GM12878 (cell line): ENCODE data around the gene FCRLB. TPM values are rescaled to one million over a fixed set of nuclear protein-coding genes. Genes with fewer than 3 reads are reported as not detected.

Source experiments
- CHD1 ChIP-seq: IDR thresholded peaks from 2 replicates; pipeline ENCODE4 v1.6.1; 2012; ENCODE audit warnings: low read depth, low read length, improper control_type of control experiment
- EGR1 ChIP-seq, 2 experiments: IDR thresholded peaks; 1 replicate in 1 of 2; 2 replicates in 1 of 2; pipeline ENCODE4 v1.6.1; 2011 to 2012; ENCODE audit warnings: low read depth in 2 of 2, low read length in 2 of 2, borderline replicate concordance in 1 of 2, mild to moderate bottlenecking in 1 of 2, moderate library complexity in 1 of 2
- GATAD2B ChIP-seq: fragments of 450-650 bp; conservative IDR thresholded peaks from 2 replicates; pipeline ENCODE4 v1.6.1; 2017; ENCODE audit warnings: low read depth, mild to moderate bottlenecking, moderate library complexity
- IKZF1 ChIP-seq: fragments of 450-650 bp; conservative IDR thresholded peaks from 2 replicates; pipeline ENCODE4 v1.6.1; 2017; ENCODE audit warnings: antibody characterized with exemption, mild to moderate bottlenecking
- NR2F1 ChIP-seq: fragments of 450-650 bp; conservative IDR thresholded peaks from 2 replicates; pipeline ENCODE4 v1.6.1; 2017; ENCODE audit warnings: mild to moderate bottlenecking
- PAX5 ChIP-seq: IDR thresholded peaks from 2 replicates; pipeline ENCODE4 v1.6.1; 2011; ENCODE audit warnings: low read depth, low read length, borderline replicate concordance
- PML ChIP-seq: IDR thresholded peaks from 2 replicates; pipeline ENCODE4 v1.6.1; 2012; ENCODE audit warnings: low read length, inconsistent platforms
- SMARCA5 ChIP-seq: fragments of 450-650 bp; IDR thresholded peaks from 2 replicates; pipeline ENCODE4 v1.6.1; 2017; ENCODE audit warnings: mild to moderate bottlenecking
- polyA plus RNA-seq, 11 experiments: library from polyadenylated mRNA; depleted of rRNA in 4 of 11; unstranded in 6 of 11; stranded (reverse) in 5 of 11; fragments of >200 nt; fragmentation: Nextera tagmentation in 4 of 11; fragmentation: Illumina TruSeq in 1 of 11; extraction: Ambion mirVana in 4 of 11; extraction: Trizol in 1 of 11; gene quantifications; 1 replicate in 1 of 11; 2 replicates in 10 of 11; pipeline versions ENCODE4 v1.2.1 to v1.2.3, GENCODE V29; 2011 to 2016; ENCODE audit warnings: inconsistent platforms in 2 of 11, missing spikeins in 2 of 11, low read depth in 1 of 11
- total RNA-seq, 4 experiments: library from RNA; depleted of rRNA in 3 of 4; stranded (reverse); fragments of >200 nt in 3 of 4; fragmentation: Illumina TruSeq in 1 of 4; extraction: Trizol in 1 of 4; gene quantifications; 2 replicates each; pipeline versions ENCODE4 v1.2.1 to v1.2.3, GENCODE V29; 2013 to 2021
- TF ChIP-seq, protein P1 (sequence below): IDR thresholded peaks from 2 replicates; pipeline ENCODE4 v1.6.1; 2012; ENCODE audit warnings: mild to moderate bottlenecking, low read depth, low read length
- TF ChIP-seq, protein P2 (sequence below): IDR thresholded peaks from 2 replicates; pipeline ENCODE4 v1.6.1; 2011; ENCODE audit warnings: borderline replicate concordance, low read depth, mild to moderate bottlenecking, moderate library complexity, low read length; ENCODE audit not compliant: insufficient read depth, poor library complexity, severe bottlenecking
- TF ChIP-seq, protein P3 (sequence below): IDR thresholded peaks from 2 replicates; pipeline ENCODE4 v1.6.1; 2011; ENCODE audit warnings: low read depth, mild to moderate bottlenecking, low read length, moderate library complexity, borderline replicate concordance; ENCODE audit errors: extremely low read depth
- TF ChIP-seq, protein P4 (sequence below): fragments of 450-650 bp; IDR thresholded peaks from 2 replicates; pipeline ENCODE4 v1.6.1; 2017; ENCODE audit warnings: mild to moderate bottlenecking, low read depth, inconsistent platforms; ENCODE audit not compliant: poor library complexity, severe bottlenecking
- TF ChIP-seq, protein P5 (sequence below): fragments of 450-650 bp; IDR thresholded peaks from 2 replicates; pipeline ENCODE4 v1.6.1; 2017; ENCODE audit warnings: mild to moderate bottlenecking, moderate library complexity
- TF ChIP-seq, protein P6 (sequence below): IDR thresholded peaks from 2 replicates; pipeline ENCODE4 v1.6.1; 2012; ENCODE audit warnings: low read depth, low read length, improper control_type of control experiment

Gene FCRLB
- total and polyA plus RNA-seq, 10 of the 15 experiments (the other 5 are each of a cell fraction or from before 2014, with no cell fraction given): 0.55 to 11.7 (median 5.6) TPM

DNA sequence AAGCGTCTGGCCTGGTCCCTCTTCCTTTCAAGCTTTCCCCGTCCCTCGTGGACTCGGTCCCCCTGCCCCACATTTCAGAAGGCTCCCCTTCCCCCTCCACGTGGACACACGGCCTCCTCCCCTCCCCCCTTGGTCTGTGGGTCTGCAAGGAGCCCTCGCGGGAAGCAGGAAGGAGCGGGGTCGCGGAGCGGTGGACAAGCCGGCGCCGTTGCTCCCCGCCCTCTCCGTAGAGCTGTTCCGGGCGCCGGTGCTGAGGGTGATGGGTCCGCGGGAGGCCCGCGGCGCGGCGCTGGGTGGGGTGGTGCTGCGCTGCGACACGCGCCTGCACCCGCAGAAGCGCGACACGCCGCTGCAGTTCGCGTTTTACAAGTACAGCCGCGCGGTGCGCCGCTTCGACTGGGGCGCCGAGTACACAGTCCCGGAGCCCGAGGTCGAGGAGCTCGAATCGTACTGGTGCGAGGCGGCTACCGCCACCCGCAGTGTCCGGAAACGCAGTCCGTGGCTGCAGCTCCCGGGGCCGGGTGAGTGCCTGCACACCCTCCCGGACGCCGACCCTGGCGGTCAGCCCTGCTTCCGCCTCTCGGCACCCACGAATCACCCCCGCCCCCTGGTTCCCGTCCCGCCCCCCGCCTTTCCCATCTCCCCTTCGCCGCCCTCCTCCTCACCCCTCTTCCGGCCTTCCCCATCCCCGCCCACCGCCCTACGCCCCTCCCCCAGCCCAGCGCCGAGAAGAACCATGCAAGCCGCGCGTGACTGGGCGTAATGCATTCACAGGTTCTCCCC, 5.3 kb downstream of the FCRLB start (continued):
- TF ChIP-seq, protein P1, sequence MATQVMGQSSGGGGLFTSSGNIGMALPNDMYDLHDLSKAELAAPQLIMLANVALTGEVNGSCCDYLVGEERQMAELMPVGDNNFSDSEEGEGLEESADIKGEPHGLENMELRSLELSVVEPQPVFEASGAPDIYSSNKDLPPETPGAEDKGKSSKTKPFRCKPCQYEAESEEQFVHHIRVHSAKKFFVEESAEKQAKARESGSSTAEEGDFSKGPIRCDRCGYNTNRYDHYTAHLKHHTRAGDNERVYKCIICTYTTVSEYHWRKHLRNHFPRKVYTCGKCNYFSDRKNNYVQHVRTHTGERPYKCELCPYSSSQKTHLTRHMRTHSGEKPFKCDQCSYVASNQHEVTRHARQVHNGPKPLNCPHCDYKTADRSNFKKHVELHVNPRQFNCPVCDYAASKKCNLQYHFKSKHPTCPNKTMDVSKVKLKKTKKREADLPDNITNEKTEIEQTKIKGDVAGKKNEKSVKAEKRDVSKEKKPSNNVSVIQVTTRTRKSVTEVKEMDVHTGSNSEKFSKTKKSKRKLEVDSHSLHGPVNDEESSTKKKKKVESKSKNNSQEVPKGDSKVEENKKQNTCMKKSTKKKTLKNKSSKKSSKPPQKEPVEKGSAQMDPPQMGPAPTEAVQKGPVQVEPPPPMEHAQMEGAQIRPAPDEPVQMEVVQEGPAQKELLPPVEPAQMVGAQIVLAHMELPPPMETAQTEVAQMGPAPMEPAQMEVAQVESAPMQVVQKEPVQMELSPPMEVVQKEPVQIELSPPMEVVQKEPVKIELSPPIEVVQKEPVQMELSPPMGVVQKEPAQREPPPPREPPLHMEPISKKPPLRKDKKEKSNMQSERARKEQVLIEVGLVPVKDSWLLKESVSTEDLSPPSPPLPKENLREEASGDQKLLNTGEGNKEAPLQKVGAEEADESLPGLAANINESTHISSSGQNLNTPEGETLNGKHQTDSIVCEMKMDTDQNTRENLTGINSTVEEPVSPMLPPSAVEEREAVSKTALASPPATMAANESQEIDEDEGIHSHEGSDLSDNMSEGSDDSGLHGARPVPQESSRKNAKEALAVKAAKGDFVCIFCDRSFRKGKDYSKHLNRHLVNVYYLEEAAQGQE: peak; percentile 45; the same call in 1 of the 2 replicates
- TF ChIP-seq IKZF1 (0 out of 2 replicates have a peak, but pooled peaks have one; percentile 55), SMARCA5 (peak; percentile 50; the same call in 1 of the 2 replicates), GATAD2B (peak; percentile 79), CHD1 (no peak), PML (peak; percentile 79; the same call in 1 of the 2 replicates), NR2F1 (peak; percentile 76), PAX5 (0 out of 2 replicates have a peak, but pooled peaks have one; percentile 6), EGR1 (IDR thresholded peaks at IDR 0.05; ENCODE audit: borderline replicate concordance in 1 of 2, low read depth in 2 of 2, low read length in 2 of 2) (peak in 1 of 2 experiments; percentile 50; a peak in 1 of 3 replicates)
- TF ChIP-seq, protein P2, sequence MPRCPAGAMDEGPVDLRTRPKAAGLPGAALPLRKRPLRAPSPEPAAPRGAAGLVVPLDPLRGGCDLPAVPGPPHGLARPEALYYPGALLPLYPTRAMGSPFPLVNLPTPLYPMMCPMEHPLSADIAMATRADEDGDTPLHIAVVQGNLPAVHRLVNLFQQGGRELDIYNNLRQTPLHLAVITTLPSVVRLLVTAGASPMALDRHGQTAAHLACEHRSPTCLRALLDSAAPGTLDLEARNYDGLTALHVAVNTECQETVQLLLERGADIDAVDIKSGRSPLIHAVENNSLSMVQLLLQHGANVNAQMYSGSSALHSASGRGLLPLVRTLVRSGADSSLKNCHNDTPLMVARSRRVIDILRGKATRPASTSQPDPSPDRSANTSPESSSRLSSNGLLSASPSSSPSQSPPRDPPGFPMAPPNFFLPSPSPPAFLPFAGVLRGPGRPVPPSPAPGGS: peak; percentile 7
- TF ChIP-seq, protein P3, sequence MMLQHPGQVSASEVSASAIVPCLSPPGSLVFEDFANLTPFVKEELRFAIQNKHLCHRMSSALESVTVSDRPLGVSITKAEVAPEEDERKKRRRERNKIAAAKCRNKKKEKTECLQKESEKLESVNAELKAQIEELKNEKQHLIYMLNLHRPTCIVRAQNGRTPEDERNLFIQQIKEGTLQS: no peak
- TF ChIP-seq, protein P4, sequence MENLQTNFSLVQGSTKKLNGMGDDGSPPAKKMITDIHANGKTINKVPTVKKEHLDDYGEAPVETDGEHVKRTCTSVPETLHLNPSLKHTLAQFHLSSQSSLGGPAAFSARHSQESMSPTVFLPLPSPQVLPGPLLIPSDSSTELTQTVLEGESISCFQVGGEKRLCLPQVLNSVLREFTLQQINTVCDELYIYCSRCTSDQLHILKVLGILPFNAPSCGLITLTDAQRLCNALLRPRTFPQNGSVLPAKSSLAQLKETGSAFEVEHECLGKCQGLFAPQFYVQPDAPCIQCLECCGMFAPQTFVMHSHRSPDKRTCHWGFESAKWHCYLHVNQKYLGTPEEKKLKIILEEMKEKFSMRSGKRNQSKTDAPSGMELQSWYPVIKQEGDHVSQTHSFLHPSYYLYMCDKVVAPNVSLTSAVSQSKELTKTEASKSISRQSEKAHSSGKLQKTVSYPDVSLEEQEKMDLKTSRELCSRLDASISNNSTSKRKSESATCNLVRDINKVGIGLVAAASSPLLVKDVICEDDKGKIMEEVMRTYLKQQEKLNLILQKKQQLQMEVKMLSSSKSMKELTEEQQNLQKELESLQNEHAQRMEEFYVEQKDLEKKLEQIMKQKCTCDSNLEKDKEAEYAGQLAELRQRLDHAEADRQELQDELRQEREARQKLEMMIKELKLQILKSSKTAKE: no peak
- TF ChIP-seq, protein P5, sequence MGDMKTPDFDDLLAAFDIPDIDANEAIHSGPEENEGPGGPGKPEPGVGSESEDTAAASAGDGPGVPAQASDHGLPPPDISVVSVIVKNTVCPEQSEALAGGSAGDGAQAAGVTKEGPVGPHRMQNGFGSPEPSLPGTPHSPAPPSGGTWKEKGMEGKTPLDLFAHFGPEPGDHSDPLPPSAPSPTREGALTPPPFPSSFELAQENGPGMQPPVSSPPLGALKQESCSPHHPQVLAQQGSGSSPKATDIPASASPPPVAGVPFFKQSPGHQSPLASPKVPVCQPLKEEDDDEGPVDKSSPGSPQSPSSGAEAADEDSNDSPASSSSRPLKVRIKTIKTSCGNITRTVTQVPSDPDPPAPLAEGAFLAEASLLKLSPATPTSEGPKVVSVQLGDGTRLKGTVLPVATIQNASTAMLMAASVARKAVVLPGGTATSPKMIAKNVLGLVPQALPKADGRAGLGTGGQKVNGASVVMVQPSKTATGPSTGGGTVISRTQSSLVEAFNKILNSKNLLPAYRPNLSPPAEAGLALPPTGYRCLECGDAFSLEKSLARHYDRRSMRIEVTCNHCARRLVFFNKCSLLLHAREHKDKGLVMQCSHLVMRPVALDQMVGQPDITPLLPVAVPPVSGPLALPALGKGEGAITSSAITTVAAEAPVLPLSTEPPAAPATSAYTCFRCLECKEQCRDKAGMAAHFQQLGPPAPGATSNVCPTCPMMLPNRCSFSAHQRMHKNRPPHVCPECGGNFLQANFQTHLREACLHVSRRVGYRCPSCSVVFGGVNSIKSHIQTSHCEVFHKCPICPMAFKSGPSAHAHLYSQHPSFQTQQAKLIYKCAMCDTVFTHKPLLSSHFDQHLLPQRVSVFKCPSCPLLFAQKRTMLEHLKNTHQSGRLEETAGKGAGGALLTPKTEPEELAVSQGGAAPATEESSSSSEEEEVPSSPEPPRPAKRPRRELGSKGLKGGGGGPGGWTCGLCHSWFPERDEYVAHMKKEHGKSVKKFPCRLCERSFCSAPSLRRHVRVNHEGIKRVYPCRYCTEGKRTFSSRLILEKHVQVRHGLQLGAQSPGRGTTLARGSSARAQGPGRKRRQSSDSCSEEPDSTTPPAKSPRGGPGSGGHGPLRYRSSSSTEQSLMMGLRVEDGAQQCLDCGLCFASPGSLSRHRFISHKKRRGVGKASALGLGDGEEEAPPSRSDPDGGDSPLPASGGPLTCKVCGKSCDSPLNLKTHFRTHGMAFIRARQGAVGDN: peak; percentile 61
- TF ChIP-seq, protein P6, sequence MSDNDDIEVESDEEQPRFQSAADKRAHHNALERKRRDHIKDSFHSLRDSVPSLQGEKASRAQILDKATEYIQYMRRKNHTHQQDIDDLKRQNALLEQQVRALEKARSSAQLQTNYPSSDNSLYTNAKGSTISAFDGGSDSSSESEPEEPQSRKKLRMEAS: peak; percentile 5; the same call in 1 of the 2 replicates
